Caco-2 (cell line): ENCODE results near the gene COPRS. TPM values are rescaled to one million over a fixed set of nuclear protein-coding genes. Genes with fewer than 3 reads are reported as not detected.

Experiments used
- BruUV-seq: library from RNA; stranded (reverse); fragments of 400-500 nt; replicated peaks from 2 replicates; lab custom pipeline; 2021; lab: Mats Ljungman, UMichigan
- CTCF ChIA-PET: fragments of 300-600 bp; sonication (Branson Sonifier 250); formaldehyde crosslinking; loops from one replicate; lab custom pipeline; 2022; ENCODE audit warnings: antibody characterized with exemption; lab: Charles Lee
- POLR2A ChIA-PET: fragments of 300-600 bp; sonication (Branson Sonifier 250); formaldehyde crosslinking; loops from one replicate; lab custom pipeline; 2022; ENCODE audit warnings: antibody characterized with exemption; lab: Charles Lee
- DNase-seq, 2 experiments: peaks; one replicate each; pipeline versions ENCODE4 v3.0.0 to v3.0.0-alpha.2; 2020 to 2022
- H3K27me3 ChIP-seq: replicated peaks from 2 replicates; pipeline ENCODE4 v1.6.0; 2011; ENCODE audit warnings: low read length; ENCODE audit not compliant: control insufficient read depth, insufficient read depth
- H3K36me3 ChIP-seq: 2 replicates; pipeline ENCODE4 v1.5.1; 2011; ENCODE audit warnings: low read length; ENCODE audit not compliant: control insufficient read depth, insufficient read depth
- H3K4me1 ChIP-seq: fragments of 250-450 bp; sonication (Bioruptor Pico); 2 replicates; pipeline ENCODE4 v1.5.1; 2020; ENCODE audit warnings: mild to moderate bottlenecking
- H3K4me3 ChIP-seq: 2 replicates; pipeline ENCODE4 v1.5.1; 2011; ENCODE audit warnings: low read depth, mild to moderate bottlenecking, control low read depth, low read length
- H3K9me3 ChIP-seq: fragments of 250-450 bp; sonication (Bioruptor Pico); 2 replicates; pipeline ENCODE4 v1.5.1; 2020; ENCODE audit warnings: mild to moderate bottlenecking, moderate library complexity
- H3K27ac Mint-ChIP-seq: one replicate; pipeline ENCODE4 v1.8.0; 2022; ENCODE audit warnings: mixed read lengths; ENCODE audit not compliant: unreplicated experiment
- H3K27me3 Mint-ChIP-seq: one replicate; pipeline ENCODE4 v1.8.0; 2022; ENCODE audit warnings: mixed read lengths; ENCODE audit not compliant: insufficient read depth, unreplicated experiment
- H3K36me3 Mint-ChIP-seq: one replicate; pipeline ENCODE4 v1.8.0; 2022; ENCODE audit warnings: mild to moderate bottlenecking, mixed read lengths; ENCODE audit not compliant: insufficient read depth, unreplicated experiment
- H3K4me1 Mint-ChIP-seq: one replicate; pipeline ENCODE4 v1.8.0; 2022; ENCODE audit warnings: low read depth, mixed read lengths; ENCODE audit not compliant: unreplicated experiment
- H3K4me3 Mint-ChIP-seq: one replicate; pipeline ENCODE4 v1.8.0; 2022; ENCODE audit warnings: mild to moderate bottlenecking, moderate library complexity, mixed read lengths; ENCODE audit not compliant: unreplicated experiment
- H3K9me3 Mint-ChIP-seq: one replicate; pipeline ENCODE4 v1.8.0; 2022; ENCODE audit warnings: mixed read lengths; ENCODE audit not compliant: unreplicated experiment
- CTCF ChIP-seq, 2 experiments: fragments of 200-600 bp in 1 of 2; IDR thresholded peaks; 1 replicate in 1 of 2; 2 replicates in 1 of 2; pipeline versions ENCODE4 v1.5.1 to v1.8.0; 2011 to 2022; ENCODE audit warnings: antibody characterized with exemption in 1 of 2, control low read depth in 1 of 2, inconsistent platforms in 1 of 2, low read depth in 1 of 2, low read length in 1 of 2, mild to moderate bottlenecking in 1 of 2, moderate library complexity in 1 of 2; ENCODE audit not compliant: insufficient read depth in 1 of 2, severe bottlenecking in 1 of 2, unreplicated experiment in 1 of 2
- intact Hi-C: fragments of 100-400 bp; cut with micrococcal nuclease; formaldehyde crosslinking; loops from one replicate; pipeline ENCODE4 v1.10.0; 2022; ENCODE audit not compliant: unreplicated experiment
- total RNA-seq: library from RNA; stranded (reverse); gene quantifications from 2 replicates; pipeline ENCODE4 v1.2.3, GENCODE V29; 2022

COPRS gene
- total RNA-seq, 1 experiment from 2014 or later = 62.2 TPM

- H3K27me3 Mint-ChIP-seq = no peaks in the 10 kb centered on the region
These were observed 41.8 kb upstream of the COPRS start for GRCh38 chr17:31900877-31901276.

GRCh38 chr17:31888124-31888523 is 29.1 kb upstream of the COPRS start:
- H3K4me1 Mint-ChIP-seq = no peaks in the 10 kb centered on the region
- ChIA-PET CTCF (no interaction called here), POLR2A (no interaction called here)
- Histone ChIP-seq H3K27me3 (no peaks in the 10 kb centered on the region), H3K4me3 (no peak overlapping the region), H3K9me3 (no peaks in the 10 kb centered on the region), H3K36me3 (no peaks in the 10 kb centered on the region; the same call in 1 of the 2 replicates), H3K4me1 (no peaks in the 10 kb centered on the region)
- H3K27ac Mint-ChIP-seq = no peak overlapping the region
- BruUV-seq = no TSS peak
- no peak overlapping the region for H3K4me3 Mint-ChIP-seq
- no peak for DNase-seq
- H3K9me3 Mint-ChIP-seq = no peaks in the 10 kb centered on the region
- no peaks in the 10 kb centered on the region for H3K27me3 Mint-ChIP-seq
- H3K36me3 Mint-ChIP-seq = peaks cover 93% of the 10 kb centered on the region
- intact Hi-C loops = no loop called here
- TF ChIP-seq CTCF (IDR thresholded peaks at IDR 0.05; ENCODE audit: insufficient read depth in 1 of 2, low read depth in 1 of 2, low read length in 1 of 2, severe bottlenecking in 1 of 2, unreplicated experiment in 1 of 2) = no peak

More at GRCh38 chr17:31900877-31901276, 41.8 kb upstream of the COPRS start:
- intact Hi-C loops = loop anchor here (1.0 kb wide), 1 partner anchor 42 kb away; the partner anchor contains the start of gene COPRS
- Histone ChIP-seq H3K4me1 (0 out of 2 replicates have a peak, but pooled peaks cover 4% of the 10 kb centered on the region), H3K27me3 (no peaks in the 10 kb centered on the region), H3K36me3 (no peaks in the 10 kb centered on the region), H3K4me3 (peak overlapping the region; percentile 62), H3K9me3 (no peaks in the 10 kb centered on the region)
- Mint-ChIP-seq H3K9me3 (no peaks in the 10 kb centered on the region), H3K27ac (no peak overlapping the region), H3K36me3 (peaks cover 34% of the 10 kb centered on the region), H3K4me1 (no peaks in the 10 kb centered on the region), H3K4me3 (no peak overlapping the region)
- DNase-seq = peak in 1 of 2 experiments; percentile 13
- BruUV-seq = TSS peak; percentile 81
- no peak for TF ChIP-seq CTCF (IDR thresholded peaks at IDR 0.05; ENCODE audit: insufficient read depth in 1 of 2, low read depth in 1 of 2, low read length in 1 of 2, severe bottlenecking in 1 of 2, unreplicated experiment in 1 of 2)
- ChIA-PET CTCF (interaction anchor here (0.5 to 1.4 kb wide), 6 partner anchors 11 to 351 kb away, joined by 3 to 12 read pairs (median 4); partner anchors contain the start of gene COPRS), POLR2A (interaction anchor here (0.6 to 1.3 kb wide), 4 partner anchors 12 to 251 kb away, joined by 3 to 8 read pairs (median 5); partner anchors contain the start of gene COPRS)

GRCh38 chr17:31882571-31882970 is 23.5 kb upstream of the COPRS start:
- no peaks in the 10 kb centered on the region for H3K9me3 ChIP-seq
- peaks cover 1% of the 10 kb centered on the region; the same call in 1 of the 2 replicates for H3K36me3 ChIP-seq
- intact Hi-C loops = no loop called here
- DNase-seq = no peak
- no peaks in the 10 kb centered on the region for H3K27me3 ChIP-seq
- no peaks in the 10 kb centered on the region for H3K9me3 Mint-ChIP-seq
- BruUV-seq = no TSS peak
- H3K4me3 ChIP-seq = no peak overlapping the region
- peaks cover 90% of the 10 kb centered on the region for H3K36me3 Mint-ChIP-seq
- no peak overlapping the region for H3K27ac Mint-ChIP-seq
- no peaks in the 10 kb centered on the region for H3K4me1 Mint-ChIP-seq
- H3K27me3 Mint-ChIP-seq = no peaks in the 10 kb centered on the region
- TF ChIP-seq CTCF (IDR thresholded peaks at IDR 0.05; ENCODE audit: insufficient read depth in 1 of 2, low read depth in 1 of 2, low read length in 1 of 2, severe bottlenecking in 1 of 2, unreplicated experiment in 1 of 2) = no peak
- POLR2A ChIA-PET = no interaction called here
- no peaks in the 10 kb centered on the region for H3K4me1 ChIP-seq
- CTCF ChIA-PET = no interaction called here
- H3K4me3 Mint-ChIP-seq = no peak overlapping the region
